Spleen (tissue), 11 donors: ENCODE results near the gene ZBTB17. TPM values are rescaled to one million over a fixed set of nuclear protein-coding genes. Genes with fewer than 3 reads are reported as not detected.

Source experiments
- DNase-seq: peaks from one replicate; pipeline ENCODE4 v3.0.0-alpha.2; 2020
- H3K27ac ChIP-seq, 8 donors: fragments of 200-600 bp; sonication (generic) in 7 of 8; 1 replicate in 4 of 8; 2 replicates in 4 of 8; pipeline versions ENCODE4 v1.5.0 to v1.8.0; 2016 to 2021; ENCODE audit warnings: inconsistent platforms in 4 of 8, mild to moderate bottlenecking in 4 of 8, moderate library complexity in 1 of 8
- H3K27me3 ChIP-seq, 7 donors: fragments of 200-600 bp; sonication (generic) in 6 of 7; replicated peaks in 1 of 7; 1 replicate in 4 of 7; 2 replicates in 3 of 7; pipeline versions ENCODE4 v1.5.0 to v1.8.0; 2016 to 2021; ENCODE audit warnings: inconsistent platforms in 3 of 7, mild to moderate bottlenecking in 1 of 7
- H3K36me3 ChIP-seq, 6 donors: fragments of 200-600 bp; sonication (generic) in 5 of 6; 1 replicate in 4 of 6; 2 replicates in 2 of 6; pipeline versions ENCODE4 v1.5.0 to v1.8.0; 2016 to 2021; ENCODE audit warnings: inconsistent platforms in 2 of 6
- H3K4me1 ChIP-seq, 6 donors: fragments of 200-600 bp; sonication (generic) in 5 of 6; 1 replicate in 3 of 6; 2 replicates in 3 of 6; pipeline versions ENCODE4 v1.5.0 to v1.8.0; 2016 to 2021; ENCODE audit warnings: inconsistent platforms in 3 of 6
- H3K4me3 ChIP-seq, 8 donors: fragments of 200-600 bp; sonication (generic) in 7 of 8; 1 replicate in 4 of 8; 2 replicates in 4 of 8; pipeline versions ENCODE4 v1.5.0 to v1.8.0; 2016 to 2021; ENCODE audit warnings: inconsistent platforms in 4 of 8, mild to moderate bottlenecking in 4 of 8, moderate library complexity in 2 of 8
- H3K9me3 ChIP-seq, 8 donors: fragments of 200-600 bp; sonication (generic) in 7 of 8; 1 replicate in 4 of 8; 2 replicates in 4 of 8; pipeline versions ENCODE4 v1.5.0 to v1.8.0; 2016 to 2021; ENCODE audit warnings: inconsistent platforms in 4 of 8
- POLR2A ChIP-seq, 3 donors: fragments of 450-650 bp; IDR thresholded peaks; one replicate each; pipeline ENCODE4 v1.5.1; 2017; ENCODE audit warnings: antibody characterized with exemption in 3 of 3, mild to moderate bottlenecking in 1 of 3
- POLR2AphosphoS5 ChIP-seq, 3 donors: sonication (generic); formaldehyde crosslinking; IDR thresholded peaks; one replicate each; pipeline ENCODE4 v1.5.1; 2017; ENCODE audit warnings: antibody characterized with exemption in 3 of 3
- WGBS, 5 donors: extraction: QIAGEN DNeasy Blood & Tissue Kit in 3 of 5; methylation state at CpG; one replicate each; pipeline versions ENCODE4 v1.1.5 to v1.1.7; 2013 to 2018; 5-methylcytosine and 5-hydroxymethylcytosine counted together
- intact Hi-C: fragments of 100-400 bp; cut with DNase I; formaldehyde crosslinking; loops from one replicate; pipeline ENCODE4 v1.15.0; 2023; ENCODE audit warnings: low total_unique reads
- polyA plus RNA-seq, 3 donors: library from polyadenylated mRNA; stranded (reverse); fragments of 200-250 nt; gene quantifications; one replicate each; pipeline ENCODE4 v1.2.1, GENCODE V29; 2013
- total RNA-seq, 7 donors: library from RNA; depleted of rRNA in 3 of 7; stranded (reverse); fragments of >200 nt in 3 of 7; fragmentation: NEBNext Ultra II Directional in 4 of 7; extraction: Animal tissue kit (Norgen Biotek cat#: 25700) in 4 of 7; gene quantifications; one replicate each; pipeline versions ENCODE4 v1.1.0 to v1.2.1, GENCODE V29; 2016 to 2021
- TF ChIP-seq, protein P1 (sequence below), 11 experiments: fragments of 200-600 bp in 7 of 11; fragments of 450-650 bp in 4 of 11; sonication (generic) in 4 of 11; IDR thresholded peaks in 8 of 11; conservative IDR thresholded peaks in 3 of 11; 1 replicate in 7 of 11; 2 replicates in 4 of 11; pipeline versions ENCODE4 v1.4.0 to v1.8.0; 2016 to 2021; ENCODE audit warnings: antibody characterized with exemption in 11 of 11, inconsistent platforms in 4 of 11, mild to moderate bottlenecking in 1 of 11
- donor health status: healthy with polysubstance abuse.
- donor health status: DM: no; HTN: no; CAD: no; lungs with moderate emphysema.
- donor health status: DM: no; HTN: no; CAD: no.
- donor health status: Bipolar disorder and iron deficiency.
- donor health status: healthy.
- donor health status: DM: no; HTN: no; CAD: no.
- donor health status: DM: yes; HTN: yes; CAD: no.

ZBTB17 gene
- total and polyA plus RNA-seq, 10 donors, result 36.8 to 139 (median 53.4) TPM

DNA sequence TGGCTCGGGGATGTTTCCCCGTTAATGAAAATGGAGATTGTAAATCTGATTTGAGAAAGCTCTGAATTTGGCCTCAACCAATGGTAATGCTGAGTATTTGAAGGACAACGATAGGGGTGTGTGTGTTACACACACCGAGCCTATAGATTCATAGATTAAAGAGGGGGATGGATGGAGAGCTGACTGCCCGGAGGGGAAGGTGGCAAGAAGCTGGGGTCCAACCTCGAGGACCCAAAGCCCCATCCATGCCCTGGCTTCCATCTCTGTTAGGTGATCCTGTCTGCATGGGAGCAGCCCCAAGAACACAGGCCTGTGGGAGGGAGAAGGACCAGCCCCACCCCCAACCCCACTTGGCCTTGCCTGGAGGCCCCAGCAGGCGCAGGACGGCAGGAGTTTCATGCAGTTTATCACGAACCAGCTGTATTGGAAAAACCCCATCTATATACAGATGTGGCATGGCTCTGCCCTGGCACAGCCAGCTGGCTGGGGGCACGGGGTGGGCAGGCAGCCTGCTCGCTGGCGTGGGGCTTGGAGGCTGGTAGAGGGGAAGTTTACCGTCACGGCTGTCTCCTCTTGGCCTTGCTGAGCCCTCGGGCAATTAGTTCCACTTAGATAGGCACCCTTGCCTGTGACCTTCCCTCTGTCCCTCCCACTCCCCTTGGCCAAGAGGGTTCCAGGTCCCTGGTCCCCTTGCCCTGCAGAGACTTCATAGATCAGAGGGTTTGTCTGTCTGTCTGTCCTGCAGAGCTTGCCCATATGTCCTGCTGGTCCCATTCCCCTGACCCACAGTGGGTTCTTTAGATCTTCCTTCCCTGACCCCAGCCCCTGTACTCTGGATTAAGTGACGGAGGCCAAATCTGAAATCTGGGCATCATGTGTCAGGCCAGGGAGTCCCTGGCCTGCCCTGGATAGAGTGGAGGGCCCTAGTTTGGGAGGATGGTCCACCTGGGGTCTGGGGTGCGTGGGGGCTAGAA lies 38.9 kb upstream of the ZBTB17 start:
- Histone ChIP-seq H3K4me3 (no peak overlapping the region), H3K36me3 (no peaks in the 10 kb centered on the region), H3K27me3 (peaks cover 0 to 17% (median 0%) of the 10 kb centered on the region in 7 donors), H3K27ac (peak overlapping the region in 1 of 8 donors; percentile 30), H3K4me1 (peaks cover 12 to 59% (median 41%) of the 10 kb centered on the region in 6 donors), H3K9me3 (no peaks in the 10 kb centered on the region)
- 56 to 75% (median 64%) methylated on average over 11 to 17 of the region's 17 CpGs for WGBS, 5 donors
- no peak for DNase-seq
- TF ChIP-seq POLR2AphosphoS5 (IDR thresholded peaks at IDR 0.05), result no peak
- no peak for TF ChIP-seq POLR2A (IDR thresholded peaks at IDR 0.05)
- TF ChIP-seq, protein P1, sequence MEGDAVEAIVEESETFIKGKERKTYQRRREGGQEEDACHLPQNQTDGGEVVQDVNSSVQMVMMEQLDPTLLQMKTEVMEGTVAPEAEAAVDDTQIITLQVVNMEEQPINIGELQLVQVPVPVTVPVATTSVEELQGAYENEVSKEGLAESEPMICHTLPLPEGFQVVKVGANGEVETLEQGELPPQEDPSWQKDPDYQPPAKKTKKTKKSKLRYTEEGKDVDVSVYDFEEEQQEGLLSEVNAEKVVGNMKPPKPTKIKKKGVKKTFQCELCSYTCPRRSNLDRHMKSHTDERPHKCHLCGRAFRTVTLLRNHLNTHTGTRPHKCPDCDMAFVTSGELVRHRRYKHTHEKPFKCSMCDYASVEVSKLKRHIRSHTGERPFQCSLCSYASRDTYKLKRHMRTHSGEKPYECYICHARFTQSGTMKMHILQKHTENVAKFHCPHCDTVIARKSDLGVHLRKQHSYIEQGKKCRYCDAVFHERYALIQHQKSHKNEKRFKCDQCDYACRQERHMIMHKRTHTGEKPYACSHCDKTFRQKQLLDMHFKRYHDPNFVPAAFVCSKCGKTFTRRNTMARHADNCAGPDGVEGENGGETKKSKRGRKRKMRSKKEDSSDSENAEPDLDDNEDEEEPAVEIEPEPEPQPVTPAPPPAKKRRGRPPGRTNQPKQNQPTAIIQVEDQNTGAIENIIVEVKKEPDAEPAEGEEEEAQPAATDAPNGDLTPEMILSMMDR (IDR thresholded peaks at IDR 0.05 in 8 of 11, conservative IDR thresholded peaks at IDR 0.05 in 3 of 11), result no peak
- intact Hi-C loops, result no loop called here

DNA sequence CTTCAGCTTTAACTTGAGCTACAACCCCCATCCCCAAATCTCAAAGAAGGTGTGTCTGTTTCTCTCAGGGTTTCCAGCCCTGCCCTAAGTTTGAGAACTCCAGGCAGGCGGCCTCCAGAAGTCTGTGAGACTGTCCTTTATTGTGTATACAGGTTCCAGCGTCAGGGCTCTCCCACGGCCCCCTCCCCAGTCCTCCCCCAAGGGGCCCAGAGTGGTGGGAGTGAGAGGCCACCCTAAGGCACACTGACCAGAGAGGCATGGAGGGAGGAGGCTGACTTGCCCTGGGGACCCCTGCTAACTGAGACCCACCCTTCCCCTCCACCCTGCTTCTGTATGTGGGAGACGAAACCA lies 38.0 kb upstream of the ZBTB17 start:
- Histone ChIP-seq H3K27ac (peak overlapping the region in 3 of 8 donors; percentile 20 to 55 (median 30)), H3K4me1 (peaks cover 11 to 54% (median 37%) of the 10 kb centered on the region in 6 donors), H3K9me3 (no peaks in the 10 kb centered on the region), H3K4me3 (no peak overlapping the region), H3K36me3 (no peaks in the 10 kb centered on the region), H3K27me3 (peaks cover 0 to 17% (median 0%) of the 10 kb centered on the region in 7 donors)
- intact Hi-C loops, result no loop called here
- 63 to 84% (median 80%) methylated on average over 3 to 4 of the region's 4 CpGs for WGBS, 5 donors
- DNase-seq, result no peak
- TF ChIP-seq POLR2AphosphoS5 (IDR thresholded peaks at IDR 0.05) (no peak), POLR2A (IDR thresholded peaks at IDR 0.05) (no peak)
- TF ChIP-seq, protein P1 (IDR thresholded peaks at IDR 0.05 in 8 of 11, conservative IDR thresholded peaks at IDR 0.05 in 3 of 11), result no peak

DNA sequence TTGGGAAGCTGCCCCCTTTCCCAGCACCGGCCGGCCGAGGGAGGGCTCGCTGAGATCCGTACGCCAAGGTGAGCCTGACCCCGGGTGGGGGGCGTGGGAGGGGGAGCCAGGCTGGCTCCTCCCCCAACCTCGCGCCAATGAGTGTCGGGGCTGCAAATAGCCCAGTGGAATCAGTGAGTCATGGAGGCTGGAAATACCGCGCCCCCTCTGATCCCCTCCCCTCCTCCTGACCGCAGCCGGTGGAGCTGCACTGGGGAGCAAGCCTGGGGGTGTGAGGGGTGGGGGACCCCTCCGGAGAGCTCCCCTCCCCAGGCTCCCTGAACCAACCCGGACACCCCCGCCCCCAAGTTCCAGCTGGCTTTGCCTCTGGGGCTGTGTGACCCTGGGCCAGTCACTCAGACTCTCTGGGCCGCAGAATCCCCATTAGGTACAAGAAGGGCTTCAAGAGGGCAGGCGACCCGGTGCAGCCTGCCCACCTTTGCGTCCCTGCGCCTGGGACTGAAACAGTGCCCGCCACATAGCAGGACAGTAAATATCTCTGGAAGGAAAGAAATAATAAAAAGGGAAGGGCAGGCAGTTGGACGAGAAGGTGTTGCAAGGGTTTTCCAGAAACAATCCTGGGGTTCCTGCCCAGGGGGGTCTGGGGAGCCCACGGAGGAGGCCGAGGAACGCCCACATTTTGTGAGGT lies 37.5 kb upstream of the ZBTB17 start:
- Histone ChIP-seq H3K4me3 (peak overlapping the region; percentile 19 to 69 (median 42)), H3K36me3 (no peaks in the 10 kb centered on the region), H3K4me1 (peaks cover 8 to 49% (median 33%) of the 10 kb centered on the region in 6 donors), H3K27me3 (peaks cover 0 to 17% (median 0%) of the 10 kb centered on the region in 7 donors), H3K27ac (peak overlapping the region in 6 of 8 donors; percentile 30 to 68 (median 52)), H3K9me3 (no peaks in the 10 kb centered on the region)
- DNase-seq, result no peak
- TF ChIP-seq POLR2AphosphoS5 (IDR thresholded peaks at IDR 0.05) (no peak), POLR2A (IDR thresholded peaks at IDR 0.05) (no peak)
- TF ChIP-seq, protein P1 (IDR thresholded peaks at IDR 0.05 in 8 of 11, conservative IDR thresholded peaks at IDR 0.05 in 3 of 11), result no peak
- WGBS, 5 donors, result 26 to 45% (median 31%) methylated on average over 15 to 28 of the region's 28 CpGs
- intact Hi-C loops, result no loop called here
